ENCODE measurements around the gene PCSK5. TPM values are rescaled to one million over a fixed set of nuclear protein-coding genes. Genes with fewer than 3 reads are reported as not detected.

The PCSK5 gene
- total RNA-seq, 1 experiment from 2014 or later: 7.5 TPM

GRCh38 chr9:75935591-75935990, 45.1 kb downstream of the PCSK5 start:
- Mint-ChIP-seq H3K36me3 (ENCODE audit: insufficient read depth in 1 of 3, low read depth in 3 of 3) (peaks cover 0 to 11% (median 9%) of the 10 kb centered on the region in 3 experiments; a peak in 4 of 7 replicates), H3K4me1 (peaks cover 19 to 21% of the 10 kb centered on the region in 2 experiments), H3K27ac (no peak overlapping the region), H3K9me3 (no peaks in the 10 kb centered on the region), H3K27me3 (ENCODE audit: low read depth) (no peaks in the 10 kb centered on the region), H3K4me3 (no peak overlapping the region)
- Histone ChIP-seq H4K91ac (ENCODE audit: insufficient read length, low read depth, low read length) (no peak overlapping the region), H2BK12ac (ENCODE audit: insufficient read length, low read depth, low read length) (no peak overlapping the region), H2BK5ac (ENCODE audit: insufficient read length, low read length) (no peak overlapping the region), H3K18ac (ENCODE audit: insufficient read length, low read depth, low read length) (no peak overlapping the region), H2AFZ (ENCODE audit: low read length) (no peak overlapping the region), H3T11ph (ENCODE audit: low read length) (no peak overlapping the region), H3K23me2 (ENCODE audit: insufficient read length, low read depth, low read length, poor library complexity, severe bottlenecking) (no peaks in the 10 kb centered on the region), H3K9ac (ENCODE audit: extremely low read depth, insufficient read length, low read length) (no peak overlapping the region), H3K79me1 (ENCODE audit: insufficient read depth, low read depth, low read length, poor library complexity, severe bottlenecking) (no peaks in the 10 kb centered on the region), H3K4ac (ENCODE audit: low read depth, low read length) (no peak overlapping the region), H3K79me2 (ENCODE audit: insufficient read depth, low read length) (no peaks in the 10 kb centered on the region), H4K8ac (replicated peaks; ENCODE audit: insufficient read length, low read depth, low read length) (no peak overlapping the region), H3K9me3 (ENCODE audit: control insufficient read depth, low read depth, low read length) (no peaks in the 10 kb centered on the region), H3K4me1 (ENCODE audit: insufficient read depth, low read length) (peaks cover 9% of the 10 kb centered on the region; the same call in 1 of the 2 replicates), H4K5ac (ENCODE audit: insufficient read length, low read depth, low read length) (no peak overlapping the region), H2BK15ac (ENCODE audit: low read depth, low read length) (no peak overlapping the region), H2BK120ac (ENCODE audit: low read depth, low read length, poor library complexity, severe bottlenecking) (no peak overlapping the region), H3K27ac (ENCODE audit: insufficient read length, low read depth, low read length) (no peak overlapping the region), H3K56ac (ENCODE audit: insufficient read length, low read depth, low read length) (no peak overlapping the region), H2AK5ac (ENCODE audit: insufficient read length, low read length) (no peak overlapping the region), H3K14ac (ENCODE audit: insufficient read depth, low read length) (no peak overlapping the region), H2BK20ac (ENCODE audit: low read depth, low read length, poor library complexity, severe bottlenecking) (no peak overlapping the region), H4K20me1 (ENCODE audit: control insufficient read depth, insufficient read depth, insufficient read length) (no peaks in the 10 kb centered on the region), H3K4me2 (ENCODE audit: insufficient read depth, insufficient read length, low read length) (no peak overlapping the region), H3K27me3 (ENCODE audit: insufficient read depth, low read length) (no peaks in the 10 kb centered on the region), H3K23ac (ENCODE audit: insufficient read length, low read depth, low read length) (no peak overlapping the region)
- no peak for TF ChIP-seq CTCF (conservative IDR thresholded peaks at IDR 0.05)
- DNase-seq: no peak
- no CpG with 5 or more reads among the region's 2 CpGs for WGBS (ENCODE audit: extremely low coverage, insufficient read length, low lambda C conversion rate)

Data from H9 (cell line).